Activated CD8-positive, alpha-beta memory T cell treated with anti-CD3 and anti-CD28 coated beads, Interleukin-2, amount 10 ng/mL, durations not matched to agents 7 days and 5 days (primary cell): ENCODE measurements around the gene SH2D3C. TPM values are rescaled to one million over a fixed set of nuclear protein-coding genes. Genes with fewer than 3 reads are reported as not detected.

Source experiments
- ATAC-seq: fragments of 150-1000 bp; cut with Tn5 transposase; one replicate; pipeline ENCODE4 v1.10.0; 2021; ENCODE audit warnings: moderate library complexity
- CTCF ChIA-PET: fragments of 350-600 bp; sonication (Branson Sonifier 250); formaldehyde crosslinking; loops from one replicate; lab custom pipeline; 2021; ENCODE audit warnings: antibody characterized with exemption; lab: Charles Lee
- DNase-seq: peaks from one replicate; pipeline ENCODE4 v3.0.0-alpha.2; 2020
- H3K27ac Mint-ChIP-seq: one replicate; pipeline ENCODE4 v1.8.0; 2021; ENCODE audit warnings: mild to moderate bottlenecking, mixed read lengths
- H3K27me3 Mint-ChIP-seq: one replicate; pipeline ENCODE4 v1.8.0; 2021; ENCODE audit warnings: mixed read lengths
- H3K36me3 Mint-ChIP-seq: one replicate; pipeline ENCODE4 v1.8.0; 2021; ENCODE audit warnings: mild to moderate bottlenecking, mixed read lengths
- H3K4me1 Mint-ChIP-seq: one replicate; pipeline ENCODE4 v1.8.0; 2021; ENCODE audit warnings: mixed read lengths
- H3K4me3 Mint-ChIP-seq: one replicate; pipeline ENCODE4 v1.8.0; 2021; ENCODE audit warnings: mild to moderate bottlenecking, moderate library complexity, mixed read lengths
- H3K9me3 Mint-ChIP-seq: one replicate; pipeline ENCODE4 v1.8.0; 2022; ENCODE audit warnings: low read depth, mixed read lengths
- total RNA-seq, 2 experiments: library from RNA; stranded (reverse); gene quantifications; one replicate each; pipeline ENCODE4 v1.2.3, GENCODE V29; 2021

The SH2D3C gene
- total RNA-seq, 2 experiments from 2014 or later, result 75.2 to 87.8 TPM

DNA sequence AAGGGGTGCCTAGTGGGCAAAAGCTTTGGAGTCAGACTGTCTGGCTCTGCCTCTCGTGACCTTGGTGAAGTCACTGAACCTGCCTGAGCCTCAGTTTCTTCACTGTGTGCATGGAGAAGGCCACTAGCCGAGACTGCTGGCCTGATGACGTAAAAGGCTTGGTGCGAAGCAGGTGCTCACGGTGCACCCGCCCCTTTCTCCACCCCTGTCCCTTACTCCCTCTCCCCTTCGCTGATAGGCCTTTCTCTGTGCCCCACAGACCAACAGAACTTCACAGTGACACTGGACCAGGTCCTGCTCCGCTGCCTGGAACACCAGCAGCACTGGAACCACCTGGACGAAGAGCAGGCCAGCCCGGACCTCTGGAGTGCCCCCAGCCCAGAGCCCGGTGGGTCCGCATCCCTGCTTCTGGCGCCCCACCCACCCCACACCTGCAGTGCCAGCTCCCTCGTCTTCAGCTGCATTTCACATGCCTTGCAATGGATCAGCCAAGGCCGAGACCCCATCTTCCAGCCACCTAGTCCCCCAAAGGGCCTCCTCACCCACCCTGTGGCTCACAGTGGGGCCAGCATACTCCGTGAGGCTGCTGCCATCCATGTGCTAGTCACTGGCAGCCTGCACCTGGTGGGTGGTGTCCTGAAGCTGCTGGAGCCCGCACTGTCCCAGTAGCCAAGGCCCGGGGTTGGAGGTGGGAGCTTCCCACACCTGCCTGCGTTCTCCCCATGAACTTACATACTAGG is 34.6 kb upstream of the SH2D3C start:
- H3K9me3 Mint-ChIP-seq, result no peaks in the 10 kb centered on the region
- peaks cover 20% of the 10 kb centered on the region for H3K36me3 Mint-ChIP-seq
- ATAC-seq, result no peak
- H3K4me1 Mint-ChIP-seq, result no peaks in the 10 kb centered on the region
- no peak overlapping the region for H3K4me3 Mint-ChIP-seq
- CTCF ChIA-PET, result no interaction called here
- DNase-seq, result no peak
- H3K27ac Mint-ChIP-seq, result no peak overlapping the region
- H3K27me3 Mint-ChIP-seq, result no peaks in the 10 kb centered on the region

DNA sequence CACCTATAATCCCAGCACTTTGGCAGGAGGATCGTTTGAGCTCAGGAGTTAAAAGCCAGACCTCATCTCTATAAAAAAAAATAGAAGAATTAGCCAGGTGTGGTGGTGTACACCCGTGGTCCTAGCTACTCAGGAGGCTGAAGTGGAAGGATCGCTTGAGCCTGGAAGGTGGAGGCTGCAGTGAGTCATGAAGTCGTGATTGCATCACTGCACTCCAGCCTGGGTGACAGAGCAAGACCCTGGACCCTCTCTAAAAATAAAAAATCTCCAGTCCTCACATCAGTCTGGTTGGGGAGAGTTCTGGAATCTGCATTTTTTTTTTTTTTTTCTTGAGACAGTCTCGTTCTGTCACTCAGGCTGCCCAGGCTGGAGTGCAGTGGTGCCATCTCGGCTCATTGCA is 33.5 kb upstream of the SH2D3C start:
- Mint-ChIP-seq H3K9me3 (no peaks in the 10 kb centered on the region), H3K36me3 (peaks cover 24% of the 10 kb centered on the region), H3K4me1 (no peaks in the 10 kb centered on the region), H3K27me3 (no peaks in the 10 kb centered on the region), H3K4me3 (no peak overlapping the region), H3K27ac (no peak overlapping the region)
- ATAC-seq (no peak), DNase-seq (no peak)
- CTCF ChIA-PET, result interaction anchor here (1.3 kb wide), 1 partner anchor 57 kb away, joined by 3 read pairs; no protein-coding TSS in a partner anchor

- H3K9me3 Mint-ChIP-seq, result no peaks in the 10 kb centered on the region
- H3K4me1 Mint-ChIP-seq, result peaks cover 2% of the 10 kb centered on the region
- H3K4me3 Mint-ChIP-seq, result no peak overlapping the region
- CTCF ChIA-PET, result no interaction called here
- no peaks in the 10 kb centered on the region for H3K27me3 Mint-ChIP-seq
- H3K27ac Mint-ChIP-seq, result no peak overlapping the region
- ATAC-seq (no peak), DNase-seq (no peak)
- peaks cover 28% of the 10 kb centered on the region for H3K36me3 Mint-ChIP-seq
These were observed 32.1 kb upstream of the SH2D3C start for GRCh38 chr9:127810378-127811187.

DNA sequence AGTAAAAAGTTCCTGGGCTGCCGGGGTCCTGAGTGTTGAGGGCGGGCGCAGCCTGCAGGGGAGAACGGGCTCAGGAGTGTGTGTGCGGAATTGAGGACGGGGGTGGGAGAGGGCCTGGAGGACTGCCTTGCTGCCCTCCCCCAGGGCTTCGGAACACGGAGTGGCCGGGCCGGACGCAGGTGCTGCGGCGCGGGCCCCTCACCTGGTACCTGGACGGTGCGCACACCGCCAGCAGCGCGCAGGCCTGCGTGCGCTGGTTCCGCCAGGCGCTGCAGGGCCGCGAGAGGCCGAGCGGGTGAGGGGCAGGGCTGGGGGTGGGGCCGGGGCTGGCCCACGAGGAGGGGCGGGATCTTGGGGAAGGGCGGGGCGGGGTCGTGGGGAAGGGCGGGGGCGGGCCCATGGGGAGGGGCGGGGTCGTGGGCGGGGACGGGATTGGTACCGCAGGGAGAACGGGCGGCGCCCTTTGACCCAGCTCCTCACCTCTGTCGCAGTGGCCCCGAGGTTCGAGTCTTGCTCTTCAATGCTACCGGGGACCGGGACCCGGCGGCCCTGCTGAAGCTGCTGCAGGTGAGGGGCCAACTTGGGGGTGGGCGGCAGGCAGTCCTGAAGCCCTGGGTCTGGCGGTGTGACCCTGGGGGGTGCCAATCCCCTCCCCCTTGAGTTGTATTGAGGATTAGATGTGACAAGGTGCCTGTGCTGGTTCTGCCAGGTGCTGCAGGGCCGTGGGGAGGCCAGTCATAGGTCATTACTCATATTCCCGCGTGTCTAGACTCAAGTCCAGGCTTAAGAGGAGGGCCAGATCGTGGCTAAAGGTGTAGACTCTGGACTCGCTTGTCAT is 31.3 kb upstream of the SH2D3C start:
- H3K36me3 Mint-ChIP-seq, result peaks cover 28% of the 10 kb centered on the region
- no peaks in the 10 kb centered on the region for H3K9me3 Mint-ChIP-seq
- CTCF ChIA-PET, result interaction anchor here (0.6 kb wide), 1 partner anchor 60 kb away, joined by 3 read pairs; no protein-coding TSS in a partner anchor
- DNase-seq, result no peak
- H3K27ac Mint-ChIP-seq, result no peak overlapping the region
- H3K4me1 Mint-ChIP-seq, result peaks cover 2% of the 10 kb centered on the region
- ATAC-seq, result no peak
- no peaks in the 10 kb centered on the region for H3K27me3 Mint-ChIP-seq
- H3K4me3 Mint-ChIP-seq, result no peak overlapping the region

- peak; percentile 38 for ATAC-seq
- no peaks in the 10 kb centered on the region for H3K9me3 Mint-ChIP-seq
- CTCF ChIA-PET, result interaction anchor here (0.6 kb wide), 1 partner anchor 61 kb away, joined by 3 read pairs; no protein-coding TSS in a partner anchor
- no peaks in the 10 kb centered on the region for H3K27me3 Mint-ChIP-seq
- peaks cover 9% of the 10 kb centered on the region for H3K4me1 Mint-ChIP-seq
- peaks cover 28% of the 10 kb centered on the region for H3K36me3 Mint-ChIP-seq
- no peak for DNase-seq
- H3K4me3 Mint-ChIP-seq, result no peak overlapping the region
- peak overlapping the region; percentile 11 for H3K27ac Mint-ChIP-seq
These were observed 30.6 kb upstream of the SH2D3C start for GRCh38 chr9:127809002-127809539.

GRCh38 chr9:127808347-127809001 is 30.0 kb upstream of the SH2D3C start:
- Mint-ChIP-seq H3K36me3 (peaks cover 27% of the 10 kb centered on the region), H3K4me1 (peaks cover 13% of the 10 kb centered on the region), H3K4me3 (no peak overlapping the region), H3K27ac (no peak overlapping the region), H3K9me3 (no peaks in the 10 kb centered on the region), H3K27me3 (no peaks in the 10 kb centered on the region)
- no peak for ATAC-seq
- CTCF ChIA-PET, result no interaction called here
- DNase-seq, result no peak

GRCh38 chr9:127806871-127807270 is 28.4 kb upstream of the SH2D3C start:
- CTCF ChIA-PET, result interaction anchor here (5.3 kb wide), 1 partner anchor 63 kb away, joined by 30 read pairs; no protein-coding TSS in a partner anchor
- H3K36me3 Mint-ChIP-seq, result peaks cover 27% of the 10 kb centered on the region
- H3K9me3 Mint-ChIP-seq, result no peaks in the 10 kb centered on the region
- H3K27ac Mint-ChIP-seq, result no peak overlapping the region
- no peaks in the 10 kb centered on the region for H3K27me3 Mint-ChIP-seq
- DNase-seq (no peak), ATAC-seq (no peak)
- no peak overlapping the region for H3K4me3 Mint-ChIP-seq
- peaks cover 18% of the 10 kb centered on the region for H3K4me1 Mint-ChIP-seq

DNA sequence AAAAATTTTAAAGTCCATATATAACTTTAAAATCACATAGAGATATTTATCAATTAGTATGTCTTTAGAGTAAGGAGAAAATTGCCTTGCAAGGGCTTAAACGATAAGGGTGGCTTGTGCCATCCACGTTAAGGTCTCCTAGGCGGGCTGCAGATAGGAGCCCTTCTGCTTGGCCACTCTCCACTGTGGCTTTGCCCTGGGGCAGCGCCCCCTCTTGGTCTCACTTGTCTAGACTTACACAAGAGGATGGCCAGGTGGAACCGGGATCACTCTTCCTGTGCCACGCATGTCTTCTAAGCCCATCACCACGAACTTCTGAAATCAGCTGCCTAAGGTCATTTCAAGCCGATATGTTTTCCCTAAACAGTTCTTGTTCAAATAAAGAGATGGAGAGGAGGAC is 27.2 kb upstream of the SH2D3C start:
- Mint-ChIP-seq H3K36me3 (peaks cover 22% of the 10 kb centered on the region), H3K4me3 (no peak overlapping the region), H3K27ac (no peak overlapping the region), H3K27me3 (no peaks in the 10 kb centered on the region), H3K9me3 (no peaks in the 10 kb centered on the region), H3K4me1 (peaks cover 23% of the 10 kb centered on the region)
- ATAC-seq, result no peak
- CTCF ChIA-PET, result interaction anchor here (0.7 to 5.3 kb wide), 11 partner anchors 8 to 112 kb away, joined by 3 to 30 read pairs (median 4); partner anchors contain the start of gene TOR2A
- peak; percentile 64 for DNase-seq

DNA sequence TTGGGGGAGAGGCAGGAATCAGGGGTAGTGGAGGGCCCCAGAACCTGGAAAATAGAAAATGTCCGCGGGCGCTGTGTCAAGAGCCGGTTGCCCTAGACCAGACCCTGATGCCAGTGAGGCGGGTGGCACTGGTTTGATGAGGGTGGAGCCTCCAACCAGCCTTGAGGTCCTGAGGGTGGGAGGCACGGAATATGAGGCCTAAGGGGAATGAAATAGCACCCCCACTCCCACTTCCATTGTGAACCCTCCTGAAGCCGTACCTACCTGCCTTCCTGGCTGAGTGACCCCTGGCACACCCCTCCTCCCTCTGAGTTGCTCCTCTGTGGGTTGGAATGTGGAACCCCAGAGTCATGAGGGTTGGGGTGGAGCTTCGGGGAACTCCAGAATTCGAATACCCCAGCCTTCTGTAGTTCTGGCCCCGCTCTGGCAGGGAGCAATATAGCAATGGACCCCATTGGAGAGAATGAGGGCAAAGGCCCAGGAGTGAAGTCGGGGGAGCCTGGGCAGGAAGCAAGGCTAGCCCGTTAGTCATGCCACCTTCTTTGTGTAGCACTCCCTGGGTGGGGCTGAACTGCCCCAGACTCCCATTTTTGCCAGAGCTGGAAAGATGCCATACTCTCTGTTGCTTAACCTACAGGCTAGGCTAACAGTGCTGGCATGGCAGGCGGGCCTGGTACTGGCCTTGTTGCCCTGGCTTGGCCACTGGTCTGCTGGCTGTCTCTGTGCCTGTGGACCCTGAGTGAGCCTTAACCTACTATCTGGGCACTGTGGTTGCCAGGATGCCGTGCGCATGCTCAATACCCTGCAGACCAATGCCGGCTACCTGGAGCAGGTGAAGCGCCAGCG is 25.3 kb upstream of the SH2D3C start:
- no peaks in the 10 kb centered on the region for H3K9me3 Mint-ChIP-seq
- DNase-seq, result peak; percentile 56

GRCh38 chr9:127802576-127803443 is 24.3 kb upstream of the SH2D3C start, which contains the start of gene FPGS:
Gene FPGS (plus strand): TSS chr9:127802882. CDS start chr9:127802925, 43 bp downstream.
- Mint-ChIP-seq H3K27me3 (no peaks in the 10 kb centered on the region), H3K27ac (peak within 1 kb of the TSS; percentile 94), H3K36me3 (peaks cover 7% of the 10 kb centered on the region), H3K9me3 (no peaks in the 10 kb centered on the region), H3K4me1 (peaks cover 24% of the 10 kb centered on the region), H3K4me3 (peak within 1 kb of the TSS; percentile 95)
- ATAC-seq (peak; percentile 88), DNase-seq (peak; percentile 90)
- CTCF ChIA-PET, result interaction anchor here (1.0 to 5.3 kb wide), 6 partner anchors 17 to 101 kb away, joined by 3 to 30 read pairs (median 6); partner anchors contain the start of genes CDK9 and TOR2A

More for the DNA sequence above, 25.3 kb upstream of the SH2D3C start:
- Mint-ChIP-seq H3K4me3 (peak overlapping the region; percentile 95), H3K4me1 (peaks cover 23% of the 10 kb centered on the region), H3K27ac (peak overlapping the region; percentile 94), H3K36me3 (peaks cover 11% of the 10 kb centered on the region), H3K27me3 (no peaks in the 10 kb centered on the region)
- CTCF ChIA-PET, result interaction anchor here (1.2 to 5.3 kb wide), 5 partner anchors 11 to 66 kb away, joined by 3 to 30 read pairs (median 6); partner anchors contain the start of gene CDK9
- no peak for ATAC-seq
